ENCODE measurements around the gene TSHZ2. TPM values are rescaled to one million over a fixed set of nuclear protein-coding genes. Genes with fewer than 3 reads are reported as not detected.

The TSHZ2 gene
- total RNA-seq, 4 donors from 2014 or later: 28.6 to 40.1 (median 35.5) TPM

- no peak for TF ChIP-seq CTCF (IDR thresholded peaks at IDR 0.05; ENCODE audit: low read depth)
These were observed 334.1 kb downstream of the TSHZ2 start for GRCh38 chr20:53306192-53306805.

GRCh38 chr20:53307964-53308597, 335.9 kb downstream of the TSHZ2 start:
- TF ChIP-seq CTCF (IDR thresholded peaks at IDR 0.05; ENCODE audit: low read depth): no peak

- TF ChIP-seq CTCF (IDR thresholded peaks at IDR 0.05; ENCODE audit: low read depth): no peak
These were observed 337.4 kb downstream of the TSHZ2 start for GRCh38 chr20:53309515-53309914.

- no peak for TF ChIP-seq CTCF (IDR thresholded peaks at IDR 0.05; ENCODE audit: low read depth)
These were observed 340.8 kb downstream of the TSHZ2 start for GRCh38 chr20:53312957-53313356.

- no peak for TF ChIP-seq CTCF (IDR thresholded peaks at IDR 0.05; ENCODE audit: low read depth)
These were observed 344.2 kb downstream of the TSHZ2 start for GRCh38 chr20:53316206-53316937.

- TF ChIP-seq CTCF (IDR thresholded peaks at IDR 0.05; ENCODE audit: low read depth): no peak
These were observed 347.0 kb downstream of the TSHZ2 start for GRCh38 chr20:53319200-53319599.

- no peak for TF ChIP-seq CTCF (IDR thresholded peaks at IDR 0.05; ENCODE audit: low read depth)
These were observed 347.6 kb downstream of the TSHZ2 start for GRCh38 chr20:53319716-53320115.
